MM.1S (cell line): ENCODE results near the gene ANKS1B.

Experiments
- EZH2 ChIP-seq: fragments of 300-600 bp; sonication (generic); optimal IDR thresholded peaks from 2 replicates; pipeline ENCODE3; 2017; ENCODE audit warnings: low read depth, mild to moderate bottlenecking, antibody characterized with exemption, low read length, mixed read lengths
- EZH2phosphoT487 ChIP-seq: fragments of 300-600 bp; sonication (generic); IDR thresholded peaks from 2 replicates; pipeline ENCODE4 v1.6.1; 2018; ENCODE audit warnings: antibody characterized with exemption, low read length
- TF ChIP-seq, protein P1 (sequence below): fragments of 300-600 bp; sonication (generic); IDR thresholded peaks from 2 replicates; pipeline ENCODE4 v1.5.1; 2016; ENCODE audit warnings: antibody characterized with exemption, low read length, mixed read lengths

- TF ChIP-seq, protein P1, sequence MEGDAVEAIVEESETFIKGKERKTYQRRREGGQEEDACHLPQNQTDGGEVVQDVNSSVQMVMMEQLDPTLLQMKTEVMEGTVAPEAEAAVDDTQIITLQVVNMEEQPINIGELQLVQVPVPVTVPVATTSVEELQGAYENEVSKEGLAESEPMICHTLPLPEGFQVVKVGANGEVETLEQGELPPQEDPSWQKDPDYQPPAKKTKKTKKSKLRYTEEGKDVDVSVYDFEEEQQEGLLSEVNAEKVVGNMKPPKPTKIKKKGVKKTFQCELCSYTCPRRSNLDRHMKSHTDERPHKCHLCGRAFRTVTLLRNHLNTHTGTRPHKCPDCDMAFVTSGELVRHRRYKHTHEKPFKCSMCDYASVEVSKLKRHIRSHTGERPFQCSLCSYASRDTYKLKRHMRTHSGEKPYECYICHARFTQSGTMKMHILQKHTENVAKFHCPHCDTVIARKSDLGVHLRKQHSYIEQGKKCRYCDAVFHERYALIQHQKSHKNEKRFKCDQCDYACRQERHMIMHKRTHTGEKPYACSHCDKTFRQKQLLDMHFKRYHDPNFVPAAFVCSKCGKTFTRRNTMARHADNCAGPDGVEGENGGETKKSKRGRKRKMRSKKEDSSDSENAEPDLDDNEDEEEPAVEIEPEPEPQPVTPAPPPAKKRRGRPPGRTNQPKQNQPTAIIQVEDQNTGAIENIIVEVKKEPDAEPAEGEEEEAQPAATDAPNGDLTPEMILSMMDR, result no peak
- TF ChIP-seq EZH2phosphoT487 (no peak), EZH2 (no peak)
These were observed 948.2 kb downstream of the ANKS1B start for GRCh38 chr12:99036566-99036965.
